Nucleus accumbens (tissue), 56 donors: ENCODE results near the gene NXNL2.
A peak's percentile ranks its signal among the peaks of the same experiment; 100 is the strongest.

Experiments
- DNase-seq, 56 donors: peaks; one replicate each; lab custom pipeline; 2025; lab: John Stamatoyannopoulos, UW

The NXNL2 gene

GRCh38 chr9:88530051-88530450, 4.9 kb upstream of the NXNL2 start:
- DNase-seq: no peak

- DNase-seq: peak in 1 of 56 donors; percentile 2
Measured at GRCh38 chr9:88531920-88532698, 2.9 kb upstream of the NXNL2 start.

DNA sequence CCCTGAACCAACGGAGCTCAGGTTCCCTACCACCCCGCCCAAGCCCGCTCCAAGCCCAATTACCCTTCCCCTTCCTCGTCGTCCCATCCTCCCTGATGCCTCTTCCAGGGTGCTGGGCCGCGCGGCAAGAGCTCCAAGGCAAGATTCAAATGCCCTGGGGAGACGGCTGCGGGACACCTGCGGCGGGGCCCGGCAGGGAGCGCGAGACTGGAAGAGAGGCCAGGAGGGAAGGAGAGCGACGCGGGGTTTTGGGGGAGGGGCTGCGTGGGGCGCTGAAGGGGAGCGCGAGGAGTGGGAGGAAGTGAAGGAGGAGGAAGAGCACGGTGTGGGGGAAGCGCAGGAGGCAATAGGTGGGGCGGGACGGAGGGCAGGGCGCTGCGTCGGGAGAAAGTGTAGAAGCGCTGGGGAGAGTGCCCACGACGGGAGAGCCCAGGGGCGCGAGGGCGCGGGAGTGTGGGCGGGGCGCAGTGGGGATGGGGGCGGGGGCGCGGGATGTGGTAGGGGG, 975 bp upstream of the NXNL2 start:
- DNase-seq: peak in 2 of 56 donors; percentile 32 to 43

- peak in 3 of 56 donors; percentile 6 to 7 (median 7) for DNase-seq
Measured at GRCh38 chr9:88535226-88536022, 446 bp downstream of the NXNL2 start.

DNA sequence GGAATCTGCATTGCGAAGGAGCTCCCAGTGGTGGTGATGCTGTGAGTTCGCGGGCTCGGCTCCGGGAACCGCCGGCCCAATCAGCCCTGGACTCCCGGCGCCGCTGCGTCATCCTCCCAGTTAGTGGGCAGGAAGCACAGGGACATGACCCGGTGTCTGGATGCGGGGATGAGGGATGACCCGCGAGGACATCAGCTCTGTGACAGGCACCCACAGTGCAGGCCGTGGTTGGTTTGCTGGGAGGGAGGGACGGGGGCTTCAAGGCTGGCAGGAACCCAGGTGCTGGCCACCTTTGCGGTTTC, 996 bp downstream of the NXNL2 start:
- no peak for DNase-seq

DNA sequence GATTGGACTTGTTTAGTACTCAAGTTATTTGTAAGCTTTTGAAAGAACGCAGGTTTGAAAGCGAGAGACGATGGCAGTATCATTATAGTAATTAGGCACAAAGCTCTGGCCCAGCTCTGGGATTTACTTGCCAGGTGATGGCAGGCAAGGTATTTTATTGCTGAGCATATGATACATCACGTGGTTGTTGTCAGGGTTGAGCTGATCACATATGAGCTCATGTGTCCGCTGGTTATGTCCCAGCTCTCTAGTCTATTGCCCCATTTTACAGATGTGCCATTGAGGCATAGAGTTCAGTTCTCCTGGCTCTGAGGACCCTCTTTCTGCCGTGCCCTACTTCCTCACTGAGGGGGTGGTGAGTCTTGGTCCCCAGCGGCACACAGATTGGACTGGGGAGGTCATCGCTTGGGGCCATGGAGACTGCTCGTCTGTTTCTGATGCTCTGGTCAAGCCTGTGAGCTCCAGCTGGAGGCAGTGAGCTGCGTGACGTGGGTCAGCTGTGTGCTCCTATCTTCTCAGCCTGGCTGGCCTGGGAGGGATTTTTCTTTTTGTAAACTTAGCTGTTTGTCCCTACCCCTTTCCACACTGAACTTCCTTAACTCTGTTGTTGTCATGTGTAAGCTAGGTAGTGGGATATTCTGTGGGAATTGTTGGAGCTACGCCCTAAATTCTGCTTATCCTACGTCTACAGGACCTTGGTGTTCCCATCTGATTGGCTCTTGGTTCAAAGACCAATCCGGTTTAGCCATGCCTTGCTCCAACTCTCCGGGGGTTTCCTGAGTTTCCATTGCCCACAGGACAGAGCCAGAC, 2.2 kb downstream of the NXNL2 start:
- no peak for DNase-seq

DNA sequence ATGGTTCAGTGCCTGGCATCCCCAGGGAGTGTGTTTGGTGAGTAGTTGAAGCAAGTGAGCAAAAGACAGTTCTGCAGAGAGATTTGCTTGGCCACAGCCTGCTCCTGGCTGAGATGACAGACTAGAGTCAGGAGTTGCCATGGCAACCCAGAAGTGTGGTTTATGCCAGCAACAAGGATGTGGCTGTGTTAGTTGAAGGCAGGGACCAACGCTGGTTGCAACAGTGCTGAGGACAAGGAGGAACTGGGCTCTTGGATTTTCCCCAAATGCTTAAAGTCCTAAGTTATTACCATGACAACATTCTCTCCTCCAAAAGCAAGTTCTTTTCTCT, 2.7 kb downstream of the NXNL2 start:
- DNase-seq: peak in 50 of 56 donors; percentile 10 to 84 (median 44)

GRCh38 chr9:88538311-88539085, 3.5 kb downstream of the NXNL2 start:
- DNase-seq: no peak

- no peak for DNase-seq
Measured at GRCh38 chr9:88539246-88539645, 4.3 kb downstream of the NXNL2 start.

GRCh38 chr9:88540251-88540763, 5.3 kb downstream of the NXNL2 start:
- DNase-seq: no peak

GRCh38 chr9:88544245-88544644, 9.3 kb downstream of the NXNL2 start:
- DNase-seq: no peak

GRCh38 chr9:88551546-88552137, 16.7 kb downstream of the NXNL2 start:
- no peak for DNase-seq

DNA sequence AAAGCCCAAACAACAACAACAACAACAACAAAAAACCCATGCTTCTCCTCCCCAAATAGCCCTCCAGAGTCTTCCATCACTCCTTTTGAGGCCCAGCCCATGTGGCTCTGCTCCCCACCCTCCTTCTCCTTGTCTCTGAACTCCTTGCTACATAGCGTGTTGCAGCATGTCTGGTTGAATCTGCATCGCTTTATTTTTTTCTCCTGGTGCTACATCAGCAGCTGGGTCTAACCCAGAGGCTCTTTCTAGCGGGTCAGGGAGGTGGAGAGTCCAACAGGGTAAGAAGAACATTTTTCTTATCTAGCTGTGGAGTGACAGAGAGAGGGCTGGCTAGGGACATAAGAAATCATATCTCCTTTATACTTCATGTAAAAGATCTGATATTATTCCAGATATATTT, 18.4 kb downstream of the NXNL2 start:
- no peak for DNase-seq

- DNase-seq: no peak
Measured at GRCh38 chr9:88555268-88555980, 20.4 kb downstream of the NXNL2 start.

DNA sequence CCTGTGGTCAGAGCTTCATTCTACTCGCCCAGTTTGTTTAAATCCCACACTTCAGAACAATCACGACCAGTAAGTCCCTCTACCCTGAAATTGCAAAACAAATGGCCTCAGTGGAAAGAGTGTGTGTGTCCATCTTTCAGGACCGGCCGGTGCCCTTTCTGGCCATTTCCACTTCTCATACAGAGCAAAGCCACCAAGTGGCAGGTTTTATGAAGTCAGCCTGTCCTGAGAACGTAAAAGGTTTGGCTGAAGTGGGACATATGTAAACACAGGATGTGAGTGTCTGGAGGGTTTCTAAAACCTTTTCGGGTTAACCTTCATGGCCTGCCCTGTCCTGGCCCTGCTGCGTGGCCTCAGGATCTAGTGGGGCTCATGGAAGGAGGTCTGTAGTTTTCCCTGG, 24.7 kb downstream of the NXNL2 start:
- no peak for DNase-seq

DNA sequence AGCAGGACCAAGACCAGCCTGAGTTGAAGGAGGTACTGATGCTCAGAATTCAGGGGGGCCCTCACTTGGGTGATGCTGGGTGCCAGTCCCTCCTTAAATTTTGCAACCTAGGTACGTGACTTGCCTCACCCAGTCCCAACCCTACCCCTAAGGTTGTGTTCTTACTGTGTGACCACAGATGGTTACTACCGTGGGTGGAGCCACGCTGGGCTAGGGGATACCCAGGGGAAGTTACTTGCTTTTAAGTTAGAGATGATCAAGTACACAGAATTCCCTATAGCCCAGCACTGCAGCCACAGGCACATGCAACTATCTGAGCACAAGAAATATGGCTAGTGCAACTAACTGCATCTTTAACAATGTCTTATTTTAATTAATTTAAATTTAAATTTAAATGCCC, 32.9 kb downstream of the NXNL2 start:
- no peak for DNase-seq

DNA sequence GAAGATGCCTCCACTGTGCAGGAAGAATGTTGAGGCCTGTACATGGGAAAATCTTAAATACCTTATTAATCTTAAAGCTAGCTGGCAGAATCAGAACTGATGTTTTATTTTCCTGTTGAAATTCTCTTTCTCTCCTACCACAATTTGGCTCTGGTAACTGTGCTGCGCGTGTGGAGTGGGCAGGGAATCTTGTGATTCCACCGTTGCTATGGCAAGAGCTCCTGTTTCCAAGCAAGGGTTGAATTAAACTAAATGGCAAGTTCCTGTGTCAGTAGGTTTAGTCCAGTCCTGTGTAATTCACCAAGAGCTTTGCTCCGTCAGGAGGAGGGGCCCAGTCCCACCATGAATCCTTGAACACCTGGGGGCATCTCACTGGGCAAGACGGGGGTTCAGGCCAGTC, 36.4 kb downstream of the NXNL2 start:
- DNase-seq: peak in 35 of 56 donors; percentile 4 to 68 (median 26)

GRCh38 chr9:88572684-88573083, 37.7 kb downstream of the NXNL2 start:
- no peak for DNase-seq

DNA sequence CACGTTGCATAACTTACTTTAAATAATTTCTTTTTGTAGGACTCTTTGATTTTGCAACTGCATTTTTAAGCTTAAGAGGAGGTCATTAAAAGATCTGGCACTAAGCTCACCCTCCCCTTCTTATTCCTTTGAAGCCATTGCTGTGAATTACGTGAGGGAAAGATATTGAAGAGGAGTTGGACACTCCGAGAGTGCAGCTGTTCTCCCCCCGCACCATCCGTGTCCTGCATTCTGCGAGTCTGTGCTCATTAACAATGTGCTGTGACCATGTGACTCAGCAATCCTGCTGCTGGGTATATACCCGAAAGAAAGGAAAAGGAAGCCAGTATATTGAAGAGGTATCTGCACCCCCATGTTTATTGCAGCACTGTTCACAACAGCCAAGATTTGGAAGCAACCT, 40.0 kb downstream of the NXNL2 start:
- DNase-seq: peak in 3 of 56 donors; percentile 3 to 19 (median 13)
